Measurements from ENCODE around the gene REPIN1. TPM values are rescaled to one million over a fixed set of nuclear protein-coding genes. Genes with fewer than 3 reads are reported as not detected.

Gene REPIN1
- 82.1 TPM for total RNA-seq
- long read RNA-seq, transcript REPIN1-202 (1 exons, 2,876 nt) = major isoform, 47 of 47 reads
- long read RNA-seq, partial matches to known transcripts = 0 of 47 reads
- long read RNA-seq, other reads (novel, unspliced or antisense) = 0 of 47 reads

GRCh38 chr7:150368096-150368883 is at the start of gene REPIN1:
REPIN1 (plus strand) TSS chr7:150368822; CDS start chr7:150369712, 890 bp downstream.
- DNase-seq (ENCODE audit: low spot score) = peak; percentile 97

DNA sequence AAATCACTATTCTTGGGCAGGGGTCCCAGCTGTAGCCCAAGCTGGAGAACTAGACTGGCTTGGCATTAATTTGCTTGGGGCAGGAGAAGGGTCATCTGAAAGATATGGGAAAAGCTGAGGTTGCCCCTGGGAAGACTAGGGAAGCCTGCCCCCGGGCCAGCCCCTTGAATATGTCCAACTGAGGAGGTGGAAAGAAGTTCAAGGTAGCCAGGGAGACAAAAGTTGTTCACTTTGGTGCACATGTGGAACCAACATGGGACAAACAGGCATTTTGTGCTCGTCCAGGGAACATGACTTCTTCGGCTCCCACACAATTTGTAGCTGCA is 46.9 kb upstream of the REPIN1 start:
- DNase-seq (ENCODE audit: low spot score) = peak; percentile 35

GRCh38 chr7:150322114-150322832 is 46.3 kb upstream of the REPIN1 start:
- peak; percentile 12 for DNase-seq (ENCODE audit: low spot score)

GRCh38 chr7:150322833-150323681 is 45.6 kb upstream of the REPIN1 start, which contains the start of the genes ACTR3C and LRRC61:
ACTR3C (minus strand) TSS chr7:150323545; CDS start chr7:150295296, 28,249 bp downstream.
LRRC61 (plus strand) TSS chr7:150323355; CDS start chr7:150336862, 13,507 bp downstream.
- peak; percentile 89 for DNase-seq (ENCODE audit: low spot score)

- no peak for DNase-seq (ENCODE audit: low spot score)
Observed at GRCh38 chr7:150323682-150324372, 44.8 kb upstream of the REPIN1 start.

DNA sequence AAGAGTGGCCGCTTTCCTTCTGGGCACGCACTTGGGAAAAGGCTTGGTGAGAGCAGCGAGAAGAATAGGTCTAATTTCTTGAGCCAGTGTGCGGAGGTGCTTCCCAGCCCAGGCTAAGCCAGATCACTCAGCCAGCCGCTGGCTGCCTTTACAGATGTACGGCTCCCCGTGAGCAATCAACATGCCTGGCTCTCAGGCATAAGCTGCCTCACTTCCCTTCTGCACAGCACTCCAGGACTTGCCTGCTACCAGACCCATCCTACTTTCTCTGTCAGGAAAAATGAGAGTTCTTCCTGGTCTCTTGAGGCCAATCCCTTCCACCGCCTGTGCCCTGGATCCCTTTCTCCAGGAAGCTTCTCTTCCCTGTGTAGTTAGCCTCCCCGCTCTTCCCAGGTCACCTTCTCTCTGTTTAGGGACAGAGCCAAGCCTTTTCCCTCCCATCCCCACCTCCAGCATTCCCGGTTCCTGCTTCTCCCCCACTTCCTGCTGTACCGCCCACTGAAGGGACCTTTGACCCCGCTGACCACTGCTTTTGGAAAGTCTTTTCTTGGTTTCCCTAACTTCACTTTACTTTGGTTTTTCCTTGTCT is 44.2 kb upstream of the REPIN1 start:
- peak; percentile 77 for DNase-seq (ENCODE audit: low spot score)

- peak; percentile 71 for DNase-seq (ENCODE audit: low spot score)
Observed at GRCh38 chr7:150325110-150325611, 43.5 kb upstream of the REPIN1 start.

GRCh38 chr7:150325901-150326300 is 42.7 kb upstream of the REPIN1 start:
- peak; percentile 33 for DNase-seq (ENCODE audit: low spot score)

DNA sequence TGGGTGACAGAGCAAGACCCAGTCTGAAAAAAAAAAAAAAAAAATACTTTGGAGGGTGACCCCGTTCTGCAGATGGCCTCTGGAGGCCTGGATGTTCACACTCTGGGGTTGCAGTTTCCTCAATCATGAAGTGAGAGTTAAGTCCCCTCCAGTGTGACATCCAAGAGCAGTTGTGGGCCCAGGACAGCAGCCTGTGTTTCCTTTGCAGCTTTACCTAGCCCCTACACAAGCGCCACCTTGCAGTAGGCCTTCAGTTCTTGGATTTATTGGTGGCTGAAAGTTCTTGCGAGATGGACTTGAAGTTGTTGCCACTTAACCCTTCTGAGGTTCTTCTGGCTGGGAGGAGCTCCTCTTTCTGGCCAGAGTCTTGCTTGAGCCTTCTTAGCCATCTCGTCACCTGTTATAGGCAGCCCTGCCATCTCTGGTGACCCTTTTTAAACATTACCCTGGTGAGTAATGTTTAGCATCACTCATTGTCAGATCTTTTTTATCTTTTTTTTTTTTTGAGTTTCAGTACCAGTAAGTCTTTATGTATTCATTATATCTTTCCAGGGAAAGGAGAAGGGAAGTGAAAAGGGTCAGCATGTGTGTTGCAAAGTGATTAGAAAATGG is 41.9 kb upstream of the REPIN1 start:
- peak; percentile 47 for DNase-seq (ENCODE audit: low spot score)

- peak; percentile 26 for DNase-seq (ENCODE audit: low spot score)
Observed at GRCh38 chr7:150327308-150327707, 41.3 kb upstream of the REPIN1 start.

DNA sequence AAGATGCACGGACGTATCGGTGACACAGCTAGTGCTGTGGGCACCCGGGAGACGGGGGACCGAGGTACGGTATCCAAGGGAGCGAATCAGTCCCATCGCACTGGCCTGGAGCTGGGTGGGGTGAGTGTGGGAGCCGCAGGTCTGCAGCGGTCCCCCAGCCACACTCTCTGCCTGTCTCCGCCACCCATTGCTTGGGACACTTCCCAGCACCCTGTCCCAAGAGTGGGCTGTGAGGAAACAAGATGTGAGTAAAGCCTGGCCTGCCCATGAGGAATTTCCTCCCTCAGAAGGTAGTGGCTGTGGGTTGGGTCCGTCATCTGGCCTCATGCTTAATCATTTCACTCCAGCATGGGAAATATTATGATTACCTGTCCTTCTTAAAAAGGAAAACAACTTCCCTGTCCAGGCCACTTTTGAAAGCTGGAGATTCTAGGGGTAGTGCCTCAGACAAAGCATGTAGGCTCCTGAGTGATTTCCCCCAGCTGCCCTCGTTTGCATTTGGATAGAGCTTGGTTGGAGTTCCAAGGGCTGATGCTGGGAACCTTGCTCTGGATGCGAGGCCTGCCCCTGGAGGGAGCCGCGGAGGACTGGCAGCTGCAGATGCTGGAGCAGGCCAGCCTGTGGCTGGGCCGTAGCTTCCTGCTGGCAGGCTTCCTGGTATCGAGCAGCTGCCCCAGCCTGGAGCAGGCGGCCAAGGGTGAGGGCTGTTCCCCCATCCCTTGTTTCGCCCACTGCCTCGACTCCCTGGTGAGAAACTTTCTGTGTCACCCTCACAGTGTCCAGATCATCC is 39.1 kb upstream of the REPIN1 start:
- DNase-seq (ENCODE audit: low spot score) = no peak

GRCh38 chr7:150330211-150330885 is 38.3 kb upstream of the REPIN1 start:
- DNase-seq (ENCODE audit: low spot score) = no peak

GRCh38 chr7:150332852-150333635 is 35.6 kb upstream of the REPIN1 start:
- peak; percentile 87 for DNase-seq (ENCODE audit: low spot score)

DNA sequence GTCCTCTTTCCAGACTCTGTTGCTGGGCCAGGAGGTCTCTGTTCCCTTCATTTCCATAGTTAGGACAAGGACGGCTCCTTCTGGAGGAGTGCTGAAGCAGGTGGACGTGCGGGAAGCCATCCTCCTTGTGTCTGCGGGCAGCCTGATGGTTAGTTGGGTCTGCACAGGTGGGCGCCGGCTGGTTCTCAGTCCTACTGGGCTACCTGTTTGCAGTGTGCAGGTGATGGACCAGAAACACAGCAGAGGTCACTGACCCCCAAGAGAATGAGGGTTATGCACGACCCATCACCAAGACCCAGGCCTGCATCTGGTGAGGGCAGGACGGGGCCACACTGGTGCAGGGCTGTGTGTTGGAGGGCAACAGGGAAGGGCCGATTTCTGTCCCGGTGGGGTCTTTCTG is 35.0 kb upstream of the REPIN1 start:
- DNase-seq (ENCODE audit: low spot score) = peak; percentile 65

- DNase-seq (ENCODE audit: low spot score) = peak; percentile 62
Observed at GRCh38 chr7:150334108-150334507, 34.5 kb upstream of the REPIN1 start.

DNA sequence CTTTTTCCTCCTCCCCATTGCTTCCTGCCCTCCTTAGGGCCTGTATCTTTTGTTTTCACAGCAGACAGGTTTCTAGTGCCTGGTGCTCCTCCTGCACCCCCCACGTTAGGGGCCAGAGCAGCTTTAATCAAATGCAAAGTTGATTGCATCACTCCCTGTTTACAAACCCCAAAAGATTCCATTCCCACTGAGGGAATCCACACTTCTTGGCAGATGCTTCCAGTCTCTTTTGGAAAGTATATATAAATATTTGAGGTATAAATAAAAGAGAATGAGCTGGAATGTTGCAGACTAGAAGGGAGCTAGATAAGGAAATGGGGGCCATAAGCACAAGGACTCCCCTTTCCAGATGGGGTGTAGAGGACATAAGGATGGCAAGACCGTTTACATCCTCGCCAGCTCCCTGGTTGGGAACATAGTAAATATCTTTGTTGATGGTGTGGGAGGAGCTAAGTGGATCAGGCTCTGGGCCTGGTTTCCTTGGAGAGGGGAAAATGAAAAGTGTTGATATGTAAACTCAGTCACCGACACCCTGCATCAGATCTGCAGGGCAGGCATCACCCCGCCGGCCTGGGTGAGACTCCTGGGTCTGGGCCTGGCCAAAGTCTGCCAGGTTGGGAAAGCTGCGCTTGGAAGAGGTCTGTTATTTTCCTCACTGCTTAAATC is 33.4 kb upstream of the REPIN1 start:
- peak; percentile 51 for DNase-seq (ENCODE audit: low spot score)

GRCh38 chr7:150335774-150336112 is 32.9 kb upstream of the REPIN1 start:
- no peak for DNase-seq (ENCODE audit: low spot score)
